ENCODE data around the gene CDK18.

CDK18 gene

GRCh38 chr1:205497351-205497750 is 7.1 kb upstream of the CDK18 start:
- no peak for DNase-seq (ENCODE audit: low read depth)
- no peak overlapping the region for H3K4me3 ChIP-seq (replicated peaks; ENCODE audit: low read depth, low read length)
- TF ChIP-seq CTCF (IDR thresholded peaks at IDR 0.05; ENCODE audit: low read length, missing control alignments): no peak

GRCh38 chr1:205499789-205500188 is 4.7 kb upstream of the CDK18 start:
- DNase-seq (ENCODE audit: low read depth): no peak
- no peak overlapping the region for H3K4me3 ChIP-seq (replicated peaks; ENCODE audit: low read depth, low read length)
- no peak for TF ChIP-seq CTCF (IDR thresholded peaks at IDR 0.05; ENCODE audit: low read length, missing control alignments)

GRCh38 chr1:205500240-205501233 is 3.9 kb upstream of the CDK18 start:
- no peak for TF ChIP-seq CTCF (IDR thresholded peaks at IDR 0.05; ENCODE audit: low read length, missing control alignments)
- DNase-seq (ENCODE audit: low read depth): peak; percentile 41

GRCh38 chr1:205502111-205502810 is 2.2 kb upstream of the CDK18 start:
- TF ChIP-seq CTCF (IDR thresholded peaks at IDR 0.05; ENCODE audit: low read length, missing control alignments): no peak
- no peak for DNase-seq (ENCODE audit: low read depth)

More at GRCh38 chr1:205500240-205501233, 3.9 kb upstream of the CDK18 start:
- H3K4me3 ChIP-seq (replicated peaks; ENCODE audit: low read depth, low read length): no peak overlapping the region

GRCh38 chr1:205502992-205503391 is 1.5 kb upstream of the CDK18 start:
- no peak overlapping the region for H3K4me3 ChIP-seq (replicated peaks; ENCODE audit: low read depth, low read length)
- no peak for DNase-seq (ENCODE audit: low read depth)
- no peak for TF ChIP-seq CTCF (IDR thresholded peaks at IDR 0.05; ENCODE audit: low read length, missing control alignments)

More at GRCh38 chr1:205502111-205502810, 2.2 kb upstream of the CDK18 start:
- H3K4me3 ChIP-seq (replicated peaks; ENCODE audit: low read depth, low read length): no peak overlapping the region

- no peak for DNase-seq (ENCODE audit: low read depth)
- TF ChIP-seq CTCF (IDR thresholded peaks at IDR 0.05; ENCODE audit: low read length, missing control alignments): no peak
- H3K4me3 ChIP-seq (replicated peaks; ENCODE audit: low read depth, low read length): peak overlapping the region; percentile 52
Observed at GRCh38 chr1:205505076-205505729, 734 bp downstream of the CDK18 start.
